CD4-positive, alpha-beta T cell treated with Interleukin-6 for 4 hours (primary cell): ENCODE data around the gene DBF4.
"Not testable (repeated sequence)": the region's sequence is repeated elsewhere in the genome, so short reads cannot be mapped to it uniquely, and the experiment has no call there.

Source experiments
- DNase-seq: peaks from one replicate; pipeline ENCODE4 v3.0.0-alpha.2; 2020; ENCODE audit warnings: mixed read lengths

Gene DBF4

GRCh38 chr7:87885018-87885417 is 8.7 kb downstream of the DBF4 start:
- DNase-seq: no peak

- DNase-seq: no peak
These were observed 10.6 kb downstream of the DBF4 start for GRCh38 chr7:87886875-87887274.

DNA sequence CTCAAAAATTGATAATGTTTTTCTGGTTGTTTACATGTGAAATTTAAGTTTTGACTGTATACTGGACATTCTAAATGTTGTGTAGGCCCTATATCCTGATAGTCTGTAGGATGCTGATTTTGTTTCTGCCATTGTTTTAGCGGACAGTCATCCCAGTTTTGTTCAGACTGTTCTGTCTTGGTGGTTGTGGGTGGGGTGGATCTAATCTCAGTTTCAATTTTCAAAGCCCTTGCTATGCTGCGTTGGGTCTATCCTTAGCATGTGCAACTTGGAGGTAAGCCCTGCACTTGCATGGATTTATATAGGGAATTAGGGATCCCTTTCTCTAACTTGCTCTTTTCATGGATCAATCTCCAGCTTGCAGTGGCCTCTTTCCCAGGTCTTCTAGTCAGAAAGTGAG is 19.1 kb downstream of the DBF4 start:
- no peak for DNase-seq

DNA sequence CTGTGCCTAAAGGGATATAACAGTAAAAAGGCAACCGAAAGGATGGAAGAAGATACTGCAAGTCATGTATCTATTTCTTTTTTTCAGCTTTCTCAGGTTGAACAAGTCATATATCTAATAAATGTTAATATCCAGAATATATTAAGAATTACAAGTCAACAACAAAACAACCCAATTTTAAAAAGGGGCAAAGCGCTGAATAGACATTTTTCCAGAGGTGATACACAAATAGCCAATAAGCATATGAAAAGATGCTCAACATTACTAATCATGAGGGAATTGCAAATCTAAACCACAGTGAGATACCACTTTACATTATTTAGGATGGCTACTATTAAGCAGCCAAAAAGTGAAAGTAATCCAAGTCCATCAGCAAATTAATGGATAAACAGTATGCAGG is 23.0 kb downstream of the DBF4 start:
- DNase-seq: no peak

DNA sequence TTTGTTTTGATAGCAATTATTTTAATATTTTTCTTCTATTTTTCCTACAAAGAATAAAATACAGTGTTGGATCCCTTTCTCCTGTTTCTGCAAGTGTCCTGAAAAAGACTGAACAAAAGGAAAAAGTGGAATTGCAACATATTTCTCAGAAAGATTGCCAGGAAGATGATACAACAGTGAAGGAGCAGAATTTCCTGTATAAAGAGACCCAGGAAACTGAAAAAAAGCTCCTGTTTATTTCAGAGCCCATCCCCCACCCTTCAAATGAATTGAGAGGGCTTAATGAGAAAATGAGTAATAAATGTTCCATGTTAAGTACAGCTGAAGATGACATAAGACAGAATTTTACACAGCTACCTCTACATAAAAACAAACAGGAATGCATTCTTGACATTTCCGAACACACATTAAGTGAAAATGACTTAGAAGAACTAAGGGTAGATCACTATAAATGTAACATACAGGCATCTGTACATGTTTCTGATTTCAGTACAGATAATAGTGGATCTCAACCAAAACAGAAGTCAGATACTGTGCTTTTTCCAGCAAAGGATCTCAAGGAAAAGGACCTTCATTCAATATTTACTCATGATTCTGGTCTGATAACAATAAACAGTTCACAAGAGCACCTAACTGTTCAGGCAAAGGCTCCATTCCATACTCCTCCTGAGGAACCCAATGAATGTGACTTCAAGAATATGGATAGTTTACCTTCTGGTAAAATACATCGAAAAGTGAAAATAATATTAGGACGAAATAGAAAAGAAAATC is 31.0 kb downstream of the DBF4 start:
- not testable (repeated sequence) for DNase-seq

DNA sequence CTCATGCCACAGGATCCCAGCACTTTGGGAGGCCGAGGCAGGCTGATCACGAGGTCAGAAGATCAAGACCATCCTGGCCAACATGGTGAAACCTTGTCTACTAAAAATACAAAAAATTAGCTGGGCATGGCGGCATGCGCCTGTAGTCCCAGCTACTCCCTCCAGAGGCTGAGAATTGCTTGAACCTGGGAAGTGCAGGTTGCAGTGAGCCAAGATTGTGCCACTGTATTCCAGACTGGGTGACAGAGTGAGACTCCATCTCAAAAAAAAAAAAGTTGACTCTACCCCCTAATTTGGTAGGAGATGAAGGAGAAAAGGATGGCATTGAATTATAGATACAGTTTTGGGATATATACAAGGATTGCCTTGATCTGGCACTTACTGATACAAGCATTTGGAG is 32.5 kb downstream of the DBF4 start:
- not testable (repeated sequence) for DNase-seq

DNA sequence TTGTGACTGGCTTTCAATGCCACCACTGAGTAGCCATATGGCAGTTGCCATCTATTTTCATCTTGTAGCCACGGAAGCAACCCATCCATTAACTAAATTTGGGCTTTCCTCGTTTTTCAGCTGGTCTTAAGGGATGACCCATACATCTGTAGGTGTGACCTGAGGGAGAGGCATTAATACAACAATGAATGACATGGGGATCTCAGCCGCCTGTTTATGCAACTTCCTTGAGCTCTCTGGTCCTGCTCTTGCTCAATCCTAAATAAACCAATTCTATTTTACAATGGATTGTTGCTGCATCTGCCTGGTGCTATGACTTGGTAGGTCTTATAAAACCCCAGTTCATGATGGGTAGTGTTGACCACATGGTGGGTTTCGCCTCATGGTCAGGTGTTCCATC is 35.8 kb downstream of the DBF4 start:
- no peak for DNase-seq

DNA sequence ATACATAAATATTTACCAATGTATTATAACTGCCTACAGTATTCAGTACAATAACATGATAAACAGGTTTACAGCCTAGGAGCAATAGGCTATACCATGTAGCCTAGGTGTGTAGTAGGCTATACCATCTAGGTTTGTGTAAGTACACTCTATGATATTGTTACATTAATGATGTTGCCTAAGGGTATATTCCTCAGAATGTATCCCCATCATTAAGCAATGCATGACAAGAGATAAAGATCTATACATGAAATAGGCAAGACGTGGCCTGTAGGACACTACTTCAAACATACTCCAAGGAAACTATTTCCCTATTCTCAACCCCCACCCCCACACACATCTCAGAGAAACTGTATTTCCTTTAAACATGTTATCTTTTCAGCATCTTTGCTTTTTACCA is 42.4 kb downstream of the DBF4 start:
- no peak for DNase-seq

- no peak for DNase-seq
These were observed 43.6 kb downstream of the DBF4 start for GRCh38 chr7:87919875-87920274.

GRCh38 chr7:87920578-87920977 is 44.3 kb downstream of the DBF4 start:
- DNase-seq: no peak

DNA sequence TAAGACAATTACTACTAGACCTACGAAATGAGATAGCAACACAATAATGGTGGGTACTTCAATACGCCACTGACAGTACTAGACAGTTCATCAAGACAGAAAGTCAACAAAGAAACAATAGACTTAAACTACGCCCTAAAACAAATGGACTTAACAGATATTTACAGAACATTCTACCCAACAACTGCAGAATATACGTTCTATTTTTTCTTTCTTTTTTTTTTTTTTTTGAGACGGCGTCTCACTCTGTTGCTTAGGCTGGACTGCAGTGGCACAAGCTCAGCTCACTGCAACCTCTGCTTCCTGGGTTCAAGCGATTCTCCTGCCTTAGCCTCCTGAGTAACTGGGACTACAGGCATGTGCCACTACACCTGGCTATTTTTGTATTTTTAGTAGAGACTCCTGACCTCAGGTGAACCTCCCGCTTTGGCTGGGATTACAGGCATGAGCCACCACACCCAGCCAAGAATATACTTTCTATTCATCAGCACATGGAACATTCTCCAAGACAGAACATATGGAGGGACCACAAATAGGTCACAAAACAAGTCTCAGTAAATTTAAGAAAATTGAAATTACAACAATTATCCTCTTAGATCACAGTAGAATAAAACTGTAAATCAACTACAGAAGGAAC is 46.6 kb downstream of the DBF4 start:
- DNase-seq: not testable (repeated sequence)

DNA sequence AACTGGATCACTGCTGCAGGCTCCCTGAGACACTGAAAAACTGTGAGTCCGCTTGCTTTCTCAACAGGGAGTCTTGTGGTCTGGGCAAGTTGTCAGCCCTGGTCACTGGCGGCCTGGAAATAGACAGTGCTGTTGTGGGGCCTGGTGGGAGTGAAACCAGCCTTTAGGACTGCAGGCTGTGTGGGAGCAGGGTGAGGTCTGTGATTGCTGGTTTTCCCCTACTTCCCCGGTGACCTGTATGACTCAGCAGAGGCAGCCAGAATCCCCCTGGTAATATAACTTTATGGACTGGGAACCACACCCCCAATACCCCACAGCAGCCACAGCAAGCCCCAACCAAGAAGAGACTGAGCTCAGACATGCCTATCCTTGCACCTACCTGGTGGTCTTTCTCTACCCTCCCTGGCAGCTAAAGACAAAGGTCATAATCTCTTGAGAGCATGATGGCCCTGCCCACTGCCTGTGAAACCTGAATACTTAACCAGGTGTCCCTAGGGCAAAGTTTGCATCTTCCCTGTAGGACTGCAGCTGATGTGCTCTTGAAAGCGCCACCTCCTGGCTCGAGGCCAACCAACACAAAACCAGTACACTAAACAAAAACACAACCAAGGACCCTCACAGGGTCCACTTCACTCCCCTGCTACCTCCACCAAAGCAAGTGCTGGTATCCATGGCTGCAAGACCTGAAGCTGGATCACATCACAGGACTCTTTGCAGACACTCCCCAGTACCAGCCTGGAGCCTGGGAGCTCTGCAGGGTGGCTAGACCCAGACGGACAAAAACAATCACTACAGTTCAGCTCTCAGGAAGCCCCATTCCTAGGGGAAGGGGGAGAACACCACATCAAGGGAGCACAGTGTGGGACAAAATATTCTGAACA is 50.5 kb downstream of the DBF4 start:
- no peak for DNase-seq

GRCh38 chr7:87933605-87933952 is 57.3 kb downstream of the DBF4 start:
- DNase-seq: no peak

DNA sequence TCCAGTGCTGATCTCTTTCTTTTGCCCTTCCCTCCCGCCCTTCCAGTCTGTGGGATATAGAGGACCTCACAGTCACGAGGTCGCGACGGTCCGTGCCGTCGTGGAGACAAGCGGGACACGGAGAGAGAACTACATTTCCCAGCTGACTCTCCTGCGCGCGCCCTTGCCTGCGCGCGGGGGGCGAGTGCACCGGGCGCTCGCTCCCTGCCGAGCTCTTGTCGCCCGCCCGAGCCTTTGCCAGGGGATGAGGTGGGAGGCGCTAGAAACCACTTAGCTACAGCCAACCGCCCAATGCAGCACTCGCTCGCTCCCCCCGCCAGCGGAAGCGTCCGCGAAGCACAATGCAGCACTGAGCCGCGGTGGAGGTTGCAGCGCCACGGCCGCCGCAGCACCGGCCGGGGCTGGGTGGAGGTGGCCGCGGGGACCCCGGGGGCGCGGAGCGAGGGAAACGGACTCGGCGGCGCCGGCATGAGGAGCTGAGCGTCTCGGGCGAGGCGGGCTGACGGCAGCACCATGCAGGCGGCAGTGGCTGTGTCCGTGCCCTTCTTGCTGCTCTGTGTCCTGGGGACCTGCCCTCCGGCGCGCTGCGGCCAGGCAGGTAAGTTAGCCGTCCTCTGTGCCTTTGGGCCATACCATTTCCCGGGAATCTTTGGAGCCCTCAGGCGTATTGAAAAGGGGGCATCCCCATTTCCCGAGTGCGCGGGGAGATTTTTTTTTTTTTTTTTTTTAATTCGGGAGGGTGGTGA is 57.8 kb downstream of the DBF4 start, which contains the start of gene ADAM22:
TSS of gene ADAM22 (plus strand) at position 299 of the 746 bp plus-strand sequence. CDS start at position 514, 215 bp downstream.
- DNase-seq: peak; percentile 87

DNA sequence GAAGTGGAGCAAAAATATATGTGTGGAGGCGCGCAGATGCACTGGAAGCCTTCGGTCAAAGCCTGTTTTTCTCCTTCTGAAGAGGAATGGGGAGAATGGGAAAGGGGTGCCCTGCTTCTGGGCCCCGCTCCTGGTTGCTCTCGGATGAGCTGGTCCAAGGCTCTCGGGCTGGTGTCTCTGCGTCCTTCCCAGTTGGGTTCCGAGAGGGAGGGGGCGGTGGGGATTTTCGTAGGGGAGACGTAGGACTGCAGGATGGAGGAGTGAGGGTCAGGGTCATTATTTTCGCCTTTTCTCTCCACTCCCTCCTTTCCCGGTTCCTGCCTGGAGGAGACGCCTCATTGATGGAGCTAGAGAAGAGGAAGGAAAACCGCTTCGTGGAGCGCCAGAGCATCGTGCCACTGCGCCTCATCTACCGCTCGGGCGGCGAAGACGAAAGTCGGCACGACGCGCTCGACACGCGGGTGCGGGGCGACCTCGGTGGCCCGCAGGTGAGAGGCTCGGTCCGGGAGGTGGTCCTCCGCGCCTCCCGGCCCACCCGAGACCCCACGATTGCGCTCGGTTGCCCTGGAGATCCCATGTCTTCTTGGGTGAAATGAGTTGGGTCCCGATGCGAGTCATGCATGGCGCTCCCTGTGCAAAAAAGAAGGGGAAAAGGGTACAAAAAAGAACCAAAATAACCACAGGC is 58.5 kb downstream of the DBF4 start:
- DNase-seq: peak; percentile 35

- no peak for DNase-seq
These were observed 59.1 kb downstream of the DBF4 start for GRCh38 chr7:87935384-87935706.

DNA sequence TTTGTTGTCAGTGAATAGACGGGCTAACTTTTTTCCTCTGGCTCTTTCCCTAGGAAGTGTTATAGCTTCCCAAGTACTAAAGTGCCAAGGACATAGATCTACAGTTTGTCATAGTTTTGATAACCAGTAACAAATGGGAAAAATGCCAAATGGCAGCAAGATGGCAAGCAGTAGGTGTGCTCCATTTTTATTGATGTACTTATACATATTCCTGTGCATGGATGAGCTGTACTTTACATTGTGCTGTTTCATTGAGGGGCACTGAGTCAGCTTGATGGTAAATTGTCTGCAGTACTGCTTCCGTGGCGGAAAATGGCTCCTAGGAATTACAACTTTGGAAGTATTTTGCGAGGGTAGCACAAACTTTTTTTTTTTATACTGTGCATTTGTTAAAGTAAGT is 64.8 kb downstream of the DBF4 start:
- no peak for DNase-seq

DNA sequence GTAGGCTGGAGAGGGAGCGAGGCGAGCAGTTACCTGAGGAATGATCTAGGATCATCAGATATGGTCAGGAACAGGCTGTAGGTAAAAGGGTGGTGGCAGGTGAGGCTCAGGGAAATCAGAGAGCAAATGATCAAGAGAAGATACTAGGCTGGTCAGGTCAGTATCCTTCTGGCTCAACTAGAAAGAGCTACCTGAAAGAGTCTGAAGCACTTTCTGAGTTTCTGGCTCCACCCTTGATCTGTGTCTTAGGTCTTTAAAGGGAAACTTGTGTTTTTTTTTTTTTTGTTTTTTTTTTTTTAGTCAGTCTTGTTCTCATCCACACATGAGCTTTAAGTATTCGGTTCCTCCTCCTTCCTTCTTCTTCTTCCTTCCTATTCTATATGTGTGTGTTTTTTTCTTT is 68.3 kb downstream of the DBF4 start:
- no peak for DNase-seq

DNA sequence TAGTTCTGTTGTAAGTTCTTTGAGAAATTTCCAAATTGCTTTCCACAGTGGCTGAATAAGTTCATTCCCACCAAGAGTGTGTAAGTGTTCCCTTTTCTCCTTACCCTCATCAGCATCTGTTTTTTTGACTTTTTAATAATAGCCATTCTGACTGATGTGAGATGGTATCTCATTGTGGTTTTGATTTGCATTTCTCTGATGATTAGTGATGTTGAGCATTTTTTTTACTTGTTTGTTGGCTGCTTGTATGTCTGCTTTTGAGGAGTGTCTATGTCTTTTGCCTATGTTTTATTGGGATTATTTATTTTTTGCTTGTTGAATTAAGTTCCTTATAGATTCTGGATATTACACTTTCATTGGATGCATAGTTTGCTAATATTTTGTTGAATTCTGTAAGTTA is 69.6 kb downstream of the DBF4 start:
- not testable (repeated sequence) for DNase-seq

GRCh38 chr7:87948371-87948770 is 72.1 kb downstream of the DBF4 start:
- no peak for DNase-seq
